GM21737 (cell line): ENCODE results near the gene A2ML1.
"Not testable (repeated sequence)": the region's sequence is repeated elsewhere in the genome, so short reads cannot be mapped to it uniquely, and the experiment has no call there.

ENCODE experiments used
- ATAC-seq: cut with Tn5 transposase; IDR thresholded peaks from one replicate; pipeline ENCODE4 v1.9.1; 2021; ENCODE audit warnings: mild to moderate bottlenecking, moderate library complexity; ENCODE audit not compliant: unreplicated experiment

A2ML1 gene

DNA sequence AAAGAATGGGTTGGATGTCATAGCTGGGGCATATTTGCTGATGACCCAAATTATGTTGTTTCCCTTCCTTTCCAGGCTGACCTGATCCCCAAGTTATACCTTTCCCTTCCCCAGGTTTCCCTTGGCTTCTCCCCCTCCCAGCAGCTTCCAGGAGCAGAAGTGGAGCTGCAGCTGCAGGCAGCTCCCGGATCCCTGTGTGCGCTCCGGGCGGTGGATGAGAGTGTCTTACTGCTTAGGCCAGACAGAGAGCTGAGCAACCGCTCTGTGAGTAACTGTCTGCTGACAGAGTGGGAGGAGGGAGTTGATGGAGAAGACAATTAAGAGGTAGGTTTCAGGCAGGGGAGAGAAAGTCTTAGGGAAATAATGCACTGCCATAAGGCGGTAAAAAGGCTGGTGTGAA is 25.0 kb downstream of the A2ML1 start:
- no peak for ATAC-seq

GRCh38 chr12:8849876-8850275 is 27.5 kb downstream of the A2ML1 start:
- ATAC-seq, result no peak

GRCh38 chr12:8852119-8852518 is 29.7 kb downstream of the A2ML1 start:
- no peak for ATAC-seq

DNA sequence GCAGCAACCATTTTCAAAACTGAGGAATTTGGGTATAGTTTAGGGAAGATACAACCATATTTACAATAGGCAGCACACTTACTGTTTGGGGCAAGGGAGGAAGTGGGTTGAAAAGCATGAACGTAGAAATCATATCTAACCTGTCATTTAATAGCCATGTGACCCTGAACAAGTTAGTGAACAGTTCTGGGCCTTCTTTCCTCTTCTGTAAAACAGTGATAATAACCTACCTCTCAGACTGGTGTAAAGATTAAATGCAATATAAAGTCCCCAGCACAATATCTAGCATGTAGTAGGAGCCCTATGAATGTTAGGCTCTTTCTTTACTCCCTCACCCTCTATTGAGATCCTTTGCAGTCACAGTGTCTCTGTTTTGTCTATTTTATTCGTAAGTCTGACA is 33.5 kb downstream of the A2ML1 start:
- no peak for ATAC-seq

- ATAC-seq, result not testable (repeated sequence)
Measured at GRCh38 chr12:8859448-8859847, 37.0 kb downstream of the A2ML1 start.

- no peak for ATAC-seq
Measured at GRCh38 chr12:8860165-8860961, 37.9 kb downstream of the A2ML1 start.

GRCh38 chr12:8866429-8866828 is 44.0 kb downstream of the A2ML1 start:
- ATAC-seq, result no peak

GRCh38 chr12:8867009-8867408 is 44.6 kb downstream of the A2ML1 start:
- ATAC-seq, result no peak

GRCh38 chr12:8867786-8868185 is 45.4 kb downstream of the A2ML1 start:
- no peak for ATAC-seq

- ATAC-seq, result no peak
Measured at GRCh38 chr12:8870586-8870985, 48.2 kb downstream of the A2ML1 start.

DNA sequence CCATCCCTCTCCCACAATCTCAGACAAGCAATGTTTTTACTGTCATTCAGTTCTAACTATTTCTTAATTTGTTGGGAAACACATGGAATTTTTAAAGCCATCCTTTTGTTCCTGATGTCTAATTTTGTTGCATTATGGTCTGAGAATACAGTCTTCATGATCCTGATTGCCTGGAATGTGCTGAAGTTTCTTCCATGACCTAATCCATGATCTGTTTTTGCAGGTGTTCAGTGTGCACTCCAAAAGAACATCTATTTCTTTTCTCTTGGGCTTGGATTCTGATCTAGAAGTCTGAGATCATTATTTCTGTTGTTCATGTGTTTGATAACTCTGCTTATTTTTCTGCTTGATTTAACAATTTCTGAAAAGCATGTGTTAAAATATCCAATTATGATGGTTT is 48.6 kb downstream of the A2ML1 start:
- ATAC-seq, result no peak

DNA sequence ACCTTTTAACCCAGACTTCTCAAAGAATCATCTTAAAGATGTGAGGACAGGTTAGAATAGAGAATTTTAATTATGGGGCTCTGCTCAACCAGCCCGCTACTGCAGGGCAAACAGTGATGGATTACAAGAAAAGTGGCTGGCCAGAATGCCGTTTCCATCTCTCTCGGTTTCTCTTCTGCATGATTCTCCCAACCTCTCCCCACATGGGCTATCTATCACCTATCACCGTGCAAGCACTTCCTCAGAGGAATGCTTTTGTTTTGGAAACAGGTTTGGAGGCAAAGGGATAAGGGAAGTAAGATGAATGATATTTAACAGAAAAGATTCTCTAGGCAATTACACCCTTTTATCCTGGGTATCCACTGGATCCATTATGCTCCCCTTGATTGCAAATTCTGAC is 54.5 kb downstream of the A2ML1 start:
- no peak for ATAC-seq

DNA sequence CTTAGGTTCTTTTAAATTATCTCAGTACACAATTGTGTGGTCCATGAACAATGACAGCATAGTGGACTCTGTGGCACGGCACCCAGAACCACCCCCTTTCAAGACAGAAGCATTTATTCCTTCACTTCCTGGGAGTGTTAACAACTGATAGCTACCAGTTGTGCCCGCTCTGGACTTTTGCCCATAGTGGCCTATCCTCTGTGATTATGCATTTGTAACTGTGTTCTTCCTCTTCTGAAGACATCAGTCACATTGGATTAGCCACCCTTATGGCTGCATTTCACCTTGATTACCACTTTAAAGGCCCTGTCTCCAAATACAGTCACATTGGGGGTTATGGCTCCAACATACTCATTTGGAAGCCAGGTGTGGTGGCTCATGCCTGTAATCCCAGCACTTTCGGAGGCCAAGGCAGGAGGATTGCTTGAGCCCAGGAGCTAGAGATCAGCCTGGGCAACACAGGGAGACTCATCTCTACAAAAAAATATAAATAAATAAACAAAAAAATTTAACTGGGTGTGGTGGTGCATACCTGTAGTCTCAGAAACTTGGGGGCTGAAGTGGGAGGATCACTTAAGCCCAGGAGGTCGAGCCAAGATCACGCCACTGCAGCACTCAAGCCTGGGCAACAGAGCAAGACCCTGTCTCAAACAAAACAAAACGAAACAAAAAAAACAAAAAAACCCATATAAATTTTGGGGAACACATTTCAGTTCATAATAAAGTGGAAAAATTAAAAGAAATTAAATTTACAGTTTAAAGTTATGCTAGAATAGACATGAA is 64.3 kb downstream of the A2ML1 start:
- ATAC-seq, result no peak

DNA sequence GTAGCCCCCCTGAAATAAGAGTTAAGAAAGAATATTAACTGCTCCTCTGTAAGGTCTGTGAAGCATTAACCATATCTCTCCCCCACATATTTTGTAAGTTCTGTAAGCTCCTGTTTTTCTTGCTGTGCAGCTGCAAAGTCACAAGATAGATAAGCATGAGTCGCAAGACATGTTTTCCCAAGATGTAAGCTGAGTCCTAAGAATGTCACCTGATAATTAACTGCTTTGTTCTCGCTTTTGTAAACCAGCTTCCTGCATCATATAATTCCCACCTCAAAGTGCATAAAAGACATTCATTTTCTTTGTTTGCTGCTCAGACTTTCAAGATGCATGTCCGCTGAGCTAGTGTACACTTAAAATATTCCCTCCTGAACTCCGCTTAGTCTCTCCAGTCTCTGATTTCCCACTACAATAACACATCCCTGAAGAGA is 64.9 kb downstream of the A2ML1 start:
- no peak for ATAC-seq

DNA sequence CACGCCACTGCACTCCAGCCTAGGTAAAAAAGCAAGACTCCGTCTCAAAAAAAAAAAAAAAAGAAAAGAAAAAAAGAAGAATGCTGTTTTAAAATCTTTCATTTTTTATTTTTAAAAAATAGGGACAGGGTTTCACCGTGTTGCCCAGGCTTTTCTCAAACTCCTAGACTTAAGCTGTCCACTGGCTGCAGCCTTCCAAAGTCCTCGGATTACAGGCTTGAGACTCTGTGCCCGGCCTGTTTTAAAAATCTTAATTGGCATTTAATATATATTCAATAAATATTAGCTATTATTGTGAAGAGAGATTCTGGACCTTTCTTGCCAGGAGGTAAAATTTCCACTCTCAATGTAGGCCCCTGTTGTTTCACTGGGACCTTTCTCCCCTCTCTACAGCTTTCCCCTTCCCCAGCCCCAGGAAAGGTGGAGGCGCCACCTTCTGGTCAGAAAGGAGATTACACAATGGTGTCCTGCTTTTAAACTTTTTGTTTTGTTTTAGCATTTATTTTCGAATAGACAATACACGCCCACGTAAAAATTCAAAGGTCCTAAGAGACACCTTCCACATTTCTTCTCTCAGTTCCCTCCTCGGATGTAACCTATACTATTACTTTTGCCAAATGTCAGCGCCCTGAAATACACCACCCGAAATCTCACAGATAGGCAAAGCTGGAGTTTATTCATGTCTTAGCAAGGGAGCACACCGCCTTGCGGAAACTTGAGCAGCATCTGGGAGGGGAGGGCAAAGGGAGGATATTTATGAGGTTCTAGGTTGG is 68.1 kb downstream of the A2ML1 start:
- ATAC-seq, result no peak

DNA sequence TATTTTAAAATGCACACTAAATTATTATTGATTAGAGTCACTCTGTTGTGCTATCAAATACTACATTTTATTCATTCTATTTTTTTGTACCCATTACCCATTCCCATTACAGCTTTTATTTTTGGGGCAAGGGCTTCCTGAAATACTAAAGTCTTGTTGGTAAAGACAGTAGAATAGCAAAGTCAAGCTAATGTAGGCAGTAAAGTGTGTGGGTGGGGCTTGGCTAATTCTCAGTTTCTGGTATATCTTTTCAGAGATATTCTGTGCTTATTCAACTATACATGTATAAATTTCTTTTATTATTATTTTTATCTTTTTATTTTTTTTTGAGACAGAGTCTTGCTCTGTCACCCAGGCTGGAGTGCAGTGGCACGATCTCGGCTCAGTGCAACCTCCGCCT is 69.6 kb downstream of the A2ML1 start:
- no peak for ATAC-seq

DNA sequence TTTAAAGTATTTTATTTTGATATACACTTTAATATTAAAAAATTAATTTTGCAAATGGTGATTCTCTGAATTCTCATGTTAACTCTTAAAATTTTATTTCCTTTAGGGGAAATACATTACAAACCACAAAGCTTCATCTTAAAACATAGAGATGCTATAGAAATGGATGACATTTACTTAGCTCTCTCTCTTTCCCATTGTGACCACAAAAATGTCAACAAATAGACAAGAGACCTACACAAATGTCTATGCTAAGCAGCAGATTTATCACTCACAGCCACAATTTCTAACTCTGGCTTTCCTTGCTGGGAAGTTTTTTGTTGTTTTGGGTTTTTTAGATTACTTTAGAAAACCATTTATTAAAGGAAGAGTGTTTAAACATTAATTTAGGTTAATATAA is 72.0 kb downstream of the A2ML1 start:
- ATAC-seq, result no peak

GRCh38 chr12:8894986-8895385 is 72.6 kb downstream of the A2ML1 start:
- no peak for ATAC-seq

DNA sequence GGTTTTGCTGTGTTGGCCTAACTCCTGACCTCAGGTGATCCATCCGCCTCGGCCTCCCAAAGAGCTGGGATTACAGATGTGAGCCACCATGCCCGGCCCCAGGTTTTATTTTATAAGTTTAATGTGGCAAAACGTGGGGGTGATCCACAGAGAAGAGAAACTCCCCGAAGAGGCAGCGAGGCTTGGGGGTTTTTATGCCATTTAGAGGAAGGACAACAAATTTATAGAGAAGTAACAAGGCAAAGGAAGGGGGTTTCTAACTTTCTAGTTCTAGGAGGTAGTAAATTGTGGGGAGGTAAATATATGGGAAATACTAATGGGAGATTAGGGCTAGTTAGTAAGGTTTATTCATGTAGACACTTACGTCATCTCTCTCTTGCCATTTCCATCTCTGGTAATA is 74.7 kb downstream of the A2ML1 start:
- ATAC-seq, result no peak

DNA sequence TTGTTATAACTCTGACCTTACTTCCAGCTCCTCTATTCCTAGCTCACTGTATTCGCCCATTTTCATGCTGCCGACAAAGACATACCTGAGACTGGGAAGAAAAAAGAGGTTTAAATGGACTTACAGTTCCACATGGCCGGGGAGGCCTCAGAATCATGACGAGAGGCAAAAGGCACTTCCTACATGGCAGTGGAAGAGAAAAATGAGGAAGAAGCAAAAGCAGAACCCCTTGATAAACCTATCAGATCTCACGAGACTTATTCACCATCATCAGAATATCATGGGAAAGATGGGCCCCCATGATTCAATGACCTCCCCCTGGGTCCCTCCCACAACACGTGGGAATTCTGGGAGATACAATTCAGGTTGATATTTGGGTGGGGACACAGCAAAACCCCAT is 77.4 kb downstream of the A2ML1 start:
- no peak for ATAC-seq

DNA sequence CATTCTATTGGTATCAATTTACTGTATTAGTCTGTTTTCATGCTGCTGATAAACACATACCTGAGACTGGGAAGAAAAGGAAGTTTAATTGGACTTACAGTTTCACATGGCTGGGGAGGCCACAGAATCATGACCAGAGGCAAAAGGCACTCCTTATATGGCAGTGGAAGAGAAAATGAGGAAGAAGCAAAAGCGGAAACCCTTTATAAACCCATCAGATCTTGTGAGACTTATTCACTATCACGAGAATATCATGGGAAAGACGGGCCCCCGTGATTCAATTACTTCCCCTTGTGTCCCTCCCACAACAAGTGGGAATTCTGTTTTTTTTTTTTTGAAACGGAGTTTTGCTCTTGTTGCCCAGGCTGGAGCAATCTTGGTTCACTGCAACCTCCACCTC is 80.3 kb downstream of the A2ML1 start:
- ATAC-seq, result not testable (repeated sequence)

DNA sequence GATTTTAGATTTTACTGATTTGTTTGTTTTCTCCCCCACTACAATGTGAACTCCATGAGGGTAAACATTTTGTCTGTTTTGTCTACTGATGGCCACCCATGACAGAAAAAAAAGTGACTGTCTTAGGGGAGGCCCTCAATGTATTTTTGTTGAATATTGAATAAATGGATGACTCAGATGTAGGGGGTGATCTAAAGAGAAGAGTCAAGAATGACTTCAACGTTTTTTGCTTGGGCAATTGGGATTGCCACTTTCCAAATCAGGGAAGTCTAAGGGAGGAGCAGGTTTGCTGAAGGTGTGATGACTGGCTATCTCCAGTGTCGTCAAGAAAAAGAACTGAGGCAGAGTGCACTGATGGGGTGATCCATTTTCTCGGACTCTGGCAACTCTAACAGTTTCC is 81.2 kb downstream of the A2ML1 start:
- ATAC-seq, result no peak
